GM19438 (cell line): Measurements from ENCODE around the gene SF3A2.

Source experiments
- ATAC-seq: cut with Tn5 transposase; IDR thresholded peaks from one replicate; pipeline ENCODE4 v1.9.1; 2021; ENCODE audit warnings: low read depth; ENCODE audit not compliant: unreplicated experiment

Gene SF3A2

GRCh38 chr19:2239771-2240770, 3.4 kb downstream of the SF3A2 start:
- no peak for ATAC-seq

- no peak for ATAC-seq
These were observed 4.5 kb downstream of the SF3A2 start for GRCh38 chr19:2240881-2241760.

GRCh38 chr19:2242092-2242537, 5.5 kb downstream of the SF3A2 start:
- no peak for ATAC-seq

GRCh38 chr19:2242816-2243215, 6.2 kb downstream of the SF3A2 start:
- no peak for ATAC-seq

GRCh38 chr19:2243274-2244124, 6.9 kb downstream of the SF3A2 start:
- ATAC-seq: no peak

- ATAC-seq: no peak
These were observed 7.4 kb downstream of the SF3A2 start for GRCh38 chr19:2244125-2244411.

GRCh38 chr19:2244486-2244885, 7.9 kb downstream of the SF3A2 start:
- ATAC-seq: no peak

- ATAC-seq: no peak
These were observed 8.6 kb downstream of the SF3A2 start for GRCh38 chr19:2245273-2245672.

- no peak for ATAC-seq
These were observed 9.5 kb downstream of the SF3A2 start for GRCh38 chr19:2246014-2246620.

- no peak for ATAC-seq
These were observed 10.3 kb downstream of the SF3A2 start for GRCh38 chr19:2246801-2247361.

- ATAC-seq: no peak
These were observed 10.9 kb downstream of the SF3A2 start for GRCh38 chr19:2247433-2248101.

- no peak for ATAC-seq
These were observed 11.7 kb downstream of the SF3A2 start for GRCh38 chr19:2248136-2249009.

- no peak for ATAC-seq
These were observed 12.6 kb downstream of the SF3A2 start, which contains the start of gene AMH for GRCh38 chr19:2249010-2249866. AMH (plus strand) TSS chr19:2249323; CDS start chr19:2249333, 10 bp downstream.

- no peak for ATAC-seq
These were observed 13.5 kb downstream of the SF3A2 start for GRCh38 chr19:2249880-2250765.

GRCh38 chr19:2250766-2251105, 14.1 kb downstream of the SF3A2 start:
- no peak for ATAC-seq
